ENCODE results near the gene PHIP. TPM values are rescaled to one million over a fixed set of nuclear protein-coding genes. Genes with fewer than 3 reads are reported as not detected.

Gene PHIP
- total and polyA plus RNA-seq, 7 donors, result 2.5 to 41.7 (median 31.6) TPM

- Histone ChIP-seq H3K27me3 (no peaks in the 10 kb centered on the region), H3K9me3 (no peaks in the 10 kb centered on the region), H3K4me3 (no peak overlapping the region), H3K4me1 (peaks cover 0 to 5% (median 3%) of the 10 kb centered on the region in 4 donors), H3K36me3 (no peaks in the 10 kb centered on the region), H3K27ac (no peak overlapping the region)
- no peak for DNase-seq
- 77 to 80% methylated on average over 1 of the region's 1 CpG for WGBS, 2 donors
- intact Hi-C loops (cut with DNase I), result no loop called here
- TF ChIP-seq POLR2AphosphoS5 (IDR thresholded peaks at IDR 0.05) (no peak), POLR2A (IDR thresholded peaks at IDR 0.05) (no peak), EP300 (IDR thresholded peaks at IDR 0.05) (no peak), CTCF (IDR thresholded peaks at IDR 0.05) (no peak)
These were observed 6.6 kb upstream of the PHIP start for GRCh38 chr6:79084693-79085092.

DNA sequence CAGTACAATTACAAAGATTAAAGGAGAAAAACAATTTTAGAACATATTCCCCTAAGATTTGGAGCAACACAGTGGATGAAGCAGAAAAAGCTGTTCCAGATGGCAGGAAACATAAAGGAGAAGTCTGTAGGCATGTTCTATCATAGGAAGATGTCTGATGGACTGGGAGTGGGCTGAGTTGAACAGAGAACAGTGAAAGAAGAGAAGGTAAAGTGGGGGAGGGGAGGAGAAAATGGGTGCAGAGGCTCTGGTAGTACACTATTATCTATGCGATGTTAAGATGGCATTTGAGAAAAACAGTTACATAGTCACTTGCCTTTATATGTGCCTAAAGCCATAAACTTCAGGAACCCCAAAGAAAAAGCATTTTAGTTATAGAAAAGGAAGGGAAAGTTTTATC lies 4.2 kb upstream of the PHIP start:
- WGBS, 2 donors, result 80 to 90% methylated on average over 1 of the region's 1 CpG
- no peak for DNase-seq
- Histone ChIP-seq H3K4me3 (no peak overlapping the region), H3K27me3 (no peaks in the 10 kb centered on the region), H3K4me1 (peaks cover 0 to 12% (median 10%) of the 10 kb centered on the region in 4 donors), H3K27ac (no peak overlapping the region), H3K36me3 (no peaks in the 10 kb centered on the region), H3K9me3 (no peaks in the 10 kb centered on the region)
- no peak for TF ChIP-seq CTCF (IDR thresholded peaks at IDR 0.05)
- TF ChIP-seq POLR2A (IDR thresholded peaks at IDR 0.05), result no peak
- no peak for TF ChIP-seq EP300 (IDR thresholded peaks at IDR 0.05)
- TF ChIP-seq POLR2AphosphoS5 (IDR thresholded peaks at IDR 0.05), result no peak
- intact Hi-C loops (cut with DNase I), result no loop called here

- Histone ChIP-seq H3K9me3 (no peaks in the 10 kb centered on the region), H3K4me1 (peaks cover 0 to 12% (median 10%) of the 10 kb centered on the region in 4 donors), H3K27ac (no peak overlapping the region), H3K27me3 (no peaks in the 10 kb centered on the region), H3K4me3 (no peak overlapping the region), H3K36me3 (no peaks in the 10 kb centered on the region)
- no peak for TF ChIP-seq POLR2A (IDR thresholded peaks at IDR 0.05)
- TF ChIP-seq CTCF (IDR thresholded peaks at IDR 0.05), result no peak
- TF ChIP-seq POLR2AphosphoS5 (IDR thresholded peaks at IDR 0.05), result no peak
- TF ChIP-seq EP300 (IDR thresholded peaks at IDR 0.05), result no peak
- intact Hi-C loops (cut with DNase I), result no loop called here
- DNase-seq, result no peak
These were observed 3.6 kb upstream of the PHIP start for GRCh38 chr6:79081663-79082062.

GRCh38 chr6:79079561-79080041 lies 1.5 kb upstream of the PHIP start:
- intact Hi-C loops (cut with DNase I), result loop anchor here (5.0 to 10.0 kb wide), 3 partner anchors 458 to 595 kb away; partner anchors contain the start of genes LCA5 and SH3BGRL2
- no peak for DNase-seq
- peak overlapping the region; percentile 99 for H3K27ac ChIP-seq
- no peaks in the 10 kb centered on the region for H3K27me3 ChIP-seq
- H3K4me3 ChIP-seq, result peak overlapping the region in 3 of 4 donors; percentile 89 to 98 (median 98)
- no peaks in the 10 kb centered on the region for H3K36me3 ChIP-seq
- no peaks in the 10 kb centered on the region for H3K9me3 ChIP-seq
- no peak for TF ChIP-seq POLR2A (IDR thresholded peaks at IDR 0.05)
- TF ChIP-seq POLR2AphosphoS5 (IDR thresholded peaks at IDR 0.05), result no peak
- TF ChIP-seq EP300 (IDR thresholded peaks at IDR 0.05), result no peak
- TF ChIP-seq CTCF (IDR thresholded peaks at IDR 0.05), result no peak
- peaks cover 0 to 32% (median 28%) of the 10 kb centered on the region in 4 donors for H3K4me1 ChIP-seq
- WGBS, 2 donors, result 28 to 39% methylated on average over 2 of the region's 2 CpGs

DNA sequence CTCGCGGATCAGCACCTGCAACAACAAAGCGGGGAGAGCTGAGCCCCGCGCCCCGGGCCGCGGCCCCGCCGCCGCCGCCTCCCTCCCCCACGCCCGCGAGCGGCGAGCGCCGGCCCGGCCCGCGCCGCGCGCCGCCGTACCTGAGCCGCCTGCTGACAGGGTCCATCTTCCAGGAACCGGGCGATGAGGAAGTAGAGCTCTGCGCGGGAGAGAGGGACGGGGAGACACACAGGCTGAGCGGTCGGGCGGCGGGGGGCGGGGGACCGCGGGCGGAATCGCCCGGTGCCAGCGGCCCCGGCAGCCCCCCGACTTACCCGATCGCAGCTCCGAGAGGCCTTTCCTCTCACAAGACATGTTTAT lies 359 bp downstream of the PHIP start:
- H3K4me1 ChIP-seq, result peaks cover 0 to 51% (median 42%) of the 10 kb centered on the region in 4 donors
- H3K36me3 ChIP-seq, result no peaks in the 10 kb centered on the region
- 0 to 1% methylated on average over 49 of the region's 49 CpGs for WGBS, 2 donors
- H3K27ac ChIP-seq, result peak overlapping the region; percentile 99
- intact Hi-C loops (cut with DNase I), result loop anchor here (1.0 to 10.0 kb wide), 4 partner anchors 157 to 597 kb away; partner anchors contain the start of genes HMGN3, LCA5 and SH3BGRL2
- H3K4me3 ChIP-seq, result peak overlapping the region; percentile 89 to 98 (median 96)
- H3K27me3 ChIP-seq, result no peaks in the 10 kb centered on the region
- DNase-seq, result peak; percentile 75
- no peak for TF ChIP-seq POLR2AphosphoS5 (IDR thresholded peaks at IDR 0.05)
- TF ChIP-seq CTCF (IDR thresholded peaks at IDR 0.05), result no peak
- TF ChIP-seq EP300 (IDR thresholded peaks at IDR 0.05), result no peak
- no peak for TF ChIP-seq POLR2A (IDR thresholded peaks at IDR 0.05)
- H3K9me3 ChIP-seq, result no peaks in the 10 kb centered on the region
